KMS-11 (cell line): Measurements from ENCODE around the gene GRIP2.

Experiments
- H2AFZ ChIP-seq: fragments of 200-600 bp; sonication (generic); 2 replicates; pipeline ENCODE4 v1.6.1; 2016; ENCODE audit warnings: antibody characterized with exemption, mixed run types, low read depth
- H3K27ac ChIP-seq: fragments of 200-600 bp; sonication (generic); 2 replicates; pipeline ENCODE4 v1.6.1; 2016; ENCODE audit warnings: mild to moderate bottlenecking, mixed run types
- H3K27me3 ChIP-seq: fragments of 200-600 bp; sonication (generic); 2 replicates; pipeline ENCODE4 v1.6.1; 2017; ENCODE audit warnings: mild to moderate bottlenecking, low read depth, mixed run types, moderate library complexity; ENCODE audit not compliant: insufficient read depth
- H3K36me3 ChIP-seq: fragments of 200-600 bp; sonication (generic); 2 replicates; pipeline ENCODE4 v1.6.1; 2017; ENCODE audit warnings: mild to moderate bottlenecking, mixed run types; ENCODE audit not compliant: insufficient read depth
- H3K4me1 ChIP-seq: fragments of 200-600 bp; sonication (generic); 2 replicates; pipeline ENCODE4 v1.6.1; 2016; ENCODE audit warnings: mild to moderate bottlenecking, low read depth, mixed run types; ENCODE audit not compliant: poor library complexity, severe bottlenecking
- H3K4me2 ChIP-seq: fragments of 200-600 bp; sonication (generic); 2 replicates; pipeline ENCODE4 v1.7.0; 2016; ENCODE audit warnings: mild to moderate bottlenecking, mixed run types
- H3K4me3 ChIP-seq: fragments of 200-600 bp; sonication (generic); IDR thresholded peaks from 2 replicates; pipeline ENCODE4 v1.6.1; 2017; ENCODE audit warnings: low read depth, low read length, mixed read lengths; ENCODE audit not compliant: insufficient read depth
- H3K79me2 ChIP-seq: fragments of 200-600 bp; sonication (generic); 2 replicates; pipeline ENCODE4 v1.6.1; 2016; ENCODE audit warnings: low read depth, mixed run types; ENCODE audit not compliant: insufficient read depth
- H3K9ac ChIP-seq: fragments of 200-600 bp; sonication (generic); 2 replicates; pipeline ENCODE4 v1.6.1; 2016; ENCODE audit warnings: mild to moderate bottlenecking, mixed run types
- H4K20me1 ChIP-seq: fragments of 200-600 bp; sonication (generic); 2 replicates; pipeline ENCODE4 v1.6.1; 2016; ENCODE audit warnings: mild to moderate bottlenecking, mixed run types; ENCODE audit not compliant: insufficient read depth
- CTCF ChIP-seq: fragments of 200-600 bp; sonication (generic); conservative IDR thresholded peaks from 2 replicates; pipeline ENCODE4 v1.6.1; 2017; ENCODE audit warnings: low read depth, mild to moderate bottlenecking, antibody characterized with exemption, low read length, moderate library complexity, mixed read lengths

GRIP2 gene

GRCh38 chr3:14487821-14488220 lies 52.3 kb downstream of the GRIP2 start:
- no peak overlapping the region for H2AFZ ChIP-seq
- H3K9ac ChIP-seq = peak overlapping the region; percentile 63; the same call in 1 of the 2 replicates
- peaks cover 51% of the 10 kb centered on the region for H3K4me1 ChIP-seq
- no peaks in the 10 kb centered on the region for H3K27me3 ChIP-seq
- H3K4me2 ChIP-seq = peak overlapping the region; percentile 94
- no peaks in the 10 kb centered on the region for H3K36me3 ChIP-seq
- TF ChIP-seq CTCF = no peak
- no peaks in the 10 kb centered on the region for H3K79me2 ChIP-seq
- no peak overlapping the region for H3K4me3 ChIP-seq
- no peaks in the 10 kb centered on the region for H4K20me1 ChIP-seq
- peak overlapping the region; percentile 99 for H3K27ac ChIP-seq

- Histone ChIP-seq H3K9ac (peak overlapping the region; percentile 63; the same call in 1 of the 2 replicates), H3K27ac (peak overlapping the region; percentile 99)
Measured at GRCh38 chr3:14487086-14487485, 53.1 kb downstream of the GRIP2 start.

GRCh38 chr3:14486460-14486859 lies 53.7 kb downstream of the GRIP2 start:
- Histone ChIP-seq H3K4me2 (peak overlapping the region; percentile 94), H3K4me3 (peak overlapping the region; percentile 5), H3K9ac (peak overlapping the region; percentile 63; the same call in 1 of the 2 replicates), H3K4me1 (peaks cover 51% of the 10 kb centered on the region), H3K27me3 (no peaks in the 10 kb centered on the region), H4K20me1 (no peaks in the 10 kb centered on the region), H3K36me3 (no peaks in the 10 kb centered on the region), H3K79me2 (no peaks in the 10 kb centered on the region), H2AFZ (no peak overlapping the region), H3K27ac (peak overlapping the region; percentile 99)
- no peak for TF ChIP-seq CTCF

More at GRCh38 chr3:14487086-14487485, 53.1 kb downstream of the GRIP2 start:
- TF ChIP-seq CTCF = no peak
- no peaks in the 10 kb centered on the region for H3K79me2 ChIP-seq
- H3K4me2 ChIP-seq = peak overlapping the region; percentile 94
- H3K4me1 ChIP-seq = peaks cover 51% of the 10 kb centered on the region
- H3K4me3 ChIP-seq = no peak overlapping the region
- H3K36me3 ChIP-seq = no peaks in the 10 kb centered on the region
- H2AFZ ChIP-seq = 0 out of 2 replicates have a peak overlapping the region, but pooled peaks have one; percentile 6
- no peaks in the 10 kb centered on the region for H3K27me3 ChIP-seq
- no peaks in the 10 kb centered on the region for H4K20me1 ChIP-seq

GRCh38 chr3:14485981-14486380 lies 54.2 kb downstream of the GRIP2 start:
- H3K27ac ChIP-seq = peak overlapping the region; percentile 99

More at GRCh38 chr3:14485981-14486380, 54.2 kb downstream of the GRIP2 start:
- peaks cover 51% of the 10 kb centered on the region for H3K4me1 ChIP-seq
- no peaks in the 10 kb centered on the region for H3K79me2 ChIP-seq
- no peaks in the 10 kb centered on the region for H4K20me1 ChIP-seq
- H3K4me2 ChIP-seq = peak overlapping the region; percentile 94
- peak overlapping the region; percentile 5 for H3K4me3 ChIP-seq
- no peaks in the 10 kb centered on the region for H3K36me3 ChIP-seq
- no peak for TF ChIP-seq CTCF
- no peaks in the 10 kb centered on the region for H3K27me3 ChIP-seq
- H3K9ac ChIP-seq = peak overlapping the region; percentile 63; the same call in 1 of the 2 replicates
- H2AFZ ChIP-seq = no peak overlapping the region
